WTC11 (cell line): ENCODE measurements around the gene FYN. TPM values are rescaled to one million over a fixed set of nuclear protein-coding genes. Genes with fewer than 3 reads are reported as not detected.

Experiments used
- ATAC-seq: fragments of 200-7000 bp; cut with Tn5 transposase; 2 replicates; pipeline ENCODE4 v1.10.0; 2021; ENCODE audit warnings: mild to moderate bottlenecking, moderate library complexity
- CTCF ChIA-PET: fragments of 300-600 bp; sonication (Branson Sonifier 250); formaldehyde crosslinking; loops from one replicate; lab custom pipeline; 2021; ENCODE audit warnings: antibody characterized with exemption; lab: Charles Lee
- POLR2A ChIA-PET: fragments of 350-600 bp; sonication (Branson Sonifier 250); formaldehyde crosslinking; loops from one replicate; lab custom pipeline; 2021; ENCODE audit warnings: antibody characterized with exemption; lab: Charles Lee
- DNase-seq: peaks from one replicate; pipeline ENCODE4 v3.0.0; 2021; ENCODE audit warnings: low spot score
- H3K27ac Mint-ChIP-seq: 2 replicates; pipeline ENCODE4 v1.8.0; 2021; ENCODE audit warnings: mixed read lengths
- H3K27me3 Mint-ChIP-seq: 2 replicates; pipeline ENCODE4 v1.8.0; 2021; ENCODE audit warnings: low read depth, mild to moderate bottlenecking, moderate library complexity, mixed read lengths
- H3K36me3 Mint-ChIP-seq: 2 replicates; pipeline ENCODE4 v1.8.0; 2021; ENCODE audit warnings: mixed read lengths
- H3K4me1 Mint-ChIP-seq: 2 replicates; pipeline ENCODE4 v1.8.0; 2022; ENCODE audit warnings: mixed read lengths
- H3K4me3 Mint-ChIP-seq: 2 replicates; pipeline ENCODE4 v1.8.0; 2021; ENCODE audit warnings: mild to moderate bottlenecking, moderate library complexity, mixed read lengths
- H3K9me3 Mint-ChIP-seq: 2 replicates; pipeline ENCODE4 v1.8.0; 2021; ENCODE audit warnings: mixed read lengths
- ATF3 ChIP-seq: sonication (generic); formaldehyde crosslinking; conservative IDR thresholded peaks from 2 replicates; pipeline ENCODE4 v1.8.1; 2022; ENCODE audit warnings: mild to moderate bottlenecking, missing genetic modification reagents
- ATF6 ChIP-seq: sonication (generic); formaldehyde crosslinking; IDR thresholded peaks from 2 replicates; pipeline ENCODE4 v1.8.1; 2023; ENCODE audit warnings: mild to moderate bottlenecking, missing genetic modification reagents
- ELF4 ChIP-seq: sonication (generic); formaldehyde crosslinking; IDR thresholded peaks from 2 replicates; pipeline ENCODE4 v1.8.1; 2022; ENCODE audit warnings: low read depth, mild to moderate bottlenecking, moderate library complexity, missing genetic modification reagents
- ETV6 ChIP-seq: sonication (generic); formaldehyde crosslinking; IDR thresholded peaks from 2 replicates; pipeline ENCODE4 v1.8.1; 2022; ENCODE audit warnings: mild to moderate bottlenecking, missing genetic modification reagents
- FOXP4 ChIP-seq: sonication (generic); formaldehyde crosslinking; IDR thresholded peaks from 2 replicates; pipeline ENCODE4 v1.8.0; 2022; ENCODE audit warnings: mild to moderate bottlenecking, missing genetic modification reagents
- GRHL2 ChIP-seq: fragments of 250-450 bp; sonication (Bioruptor Pico); IDR thresholded peaks from 2 replicates; pipeline ENCODE4 v1.8.0; 2022; ENCODE audit warnings: mild to moderate bottlenecking, moderate library complexity; ENCODE audit not compliant: insufficient replicate concordance, severe bottlenecking
- GTF2I ChIP-seq: fragments of 250-450 bp; sonication (Bioruptor Pico); conservative IDR thresholded peaks from 2 replicates; pipeline ENCODE4 v1.4.0; 2021; ENCODE audit warnings: mild to moderate bottlenecking
- HMGXB4 ChIP-seq: sonication (generic); formaldehyde crosslinking; IDR thresholded peaks from 2 replicates; pipeline ENCODE4 v1.8.1; 2023; ENCODE audit warnings: mild to moderate bottlenecking, moderate library complexity, missing genetic modification reagents
- IRF2 ChIP-seq: sonication (generic); formaldehyde crosslinking; IDR thresholded peaks from 2 replicates; pipeline ENCODE4 v1.8.0; 2022; ENCODE audit warnings: low read depth, missing genetic modification reagents, borderline replicate concordance
- JUN ChIP-seq: sonication (generic); formaldehyde crosslinking; IDR thresholded peaks from 2 replicates; pipeline ENCODE4 v1.8.0; 2023; ENCODE audit warnings: mild to moderate bottlenecking, missing genetic modification reagents
- NFYB ChIP-seq: sonication (generic); formaldehyde crosslinking; conservative IDR thresholded peaks from 2 replicates; pipeline ENCODE4 v1.8.0; 2022; ENCODE audit warnings: low read depth, missing genetic modification reagents
- PRRX2 ChIP-seq: fragments of 250-450 bp; sonication (Bioruptor Pico); IDR thresholded peaks from 2 replicates; pipeline ENCODE4 v1.8.0; 2021; ENCODE audit warnings: mild to moderate bottlenecking
- SOX15 ChIP-seq: fragments of 250-450 bp; sonication (Bioruptor Pico); IDR thresholded peaks from 2 replicates; pipeline ENCODE4 v1.9.0; 2021; ENCODE audit warnings: mild to moderate bottlenecking
- TEAD4 ChIP-seq: sonication (generic); formaldehyde crosslinking; IDR thresholded peaks from 2 replicates; pipeline ENCODE4 v1.8.0; 2022; ENCODE audit warnings: mild to moderate bottlenecking, missing genetic modification reagents
- USF2 ChIP-seq: sonication (generic); formaldehyde crosslinking; IDR thresholded peaks from 2 replicates; pipeline ENCODE4 v1.8.1; 2023; ENCODE audit warnings: mild to moderate bottlenecking, missing genetic modification reagents, moderate library complexity
- ZMAT4 ChIP-seq: fragments of 250-450 bp; sonication (Bioruptor Pico); IDR thresholded peaks from 2 replicates; pipeline ENCODE4 v1.9.0; 2021; ENCODE audit warnings: mild to moderate bottlenecking
- ZNF121 ChIP-seq: sonication (generic); formaldehyde crosslinking; IDR thresholded peaks from 2 replicates; pipeline ENCODE4 v1.8.0; 2023; ENCODE audit warnings: missing genetic modification reagents
- ZNF281 ChIP-seq: sonication (generic); formaldehyde crosslinking; IDR thresholded peaks from 2 replicates; pipeline ENCODE4 v1.8.0; 2023; ENCODE audit warnings: mild to moderate bottlenecking, missing genetic modification reagents
- ZNF317 ChIP-seq: sonication (generic); formaldehyde crosslinking; IDR thresholded peaks from 2 replicates; pipeline ENCODE4 v1.8.1; 2023; ENCODE audit warnings: low read depth, mild to moderate bottlenecking, moderate library complexity, missing genetic modification reagents, borderline replicate concordance
- ZNF423 ChIP-seq: fragments of 250-450 bp; sonication (Bioruptor Pico); IDR thresholded peaks from 2 replicates; pipeline ENCODE4 v2.1.2; 2022; ENCODE audit warnings: mild to moderate bottlenecking, moderate library complexity
- total RNA-seq: library from RNA; stranded (reverse); gene quantifications from 3 replicates; pipeline ENCODE4 v1.2.3, GENCODE V29; 2021

Gene FYN
- total RNA-seq, 1 experiment from 2014 or later: 63.9 TPM

GRCh38 chr6:111898452-111898851 lies 25.2 kb upstream of the FYN start (continued):
- TF ChIP-seq ATF6 (CRISPR knock-in tag) (no peak), ZNF121 (CRISPR knock-in tag) (no peak), GTF2I (no peak), USF2 (CRISPR knock-in tag) (no peak), ZNF423 (CRISPR knock-in tag) (no peak), PRRX2 (CRISPR knock-in tag) (no peak), TEAD4 (no peak), FOXP4 (CRISPR knock-in tag) (no peak), JUN (CRISPR knock-in tag) (no peak), ZNF317 (CRISPR knock-in tag) (no peak), ETV6 (CRISPR knock-in tag) (no peak), NFYB (no peak), HMGXB4 (CRISPR knock-in tag) (no peak), ELF4 (CRISPR knock-in tag) (no peak)

GRCh38 chr6:111894951-111895350 lies 21.7 kb upstream of the FYN start:
- Mint-ChIP-seq H3K36me3 (no peaks in the 10 kb centered on the region), H3K4me1 (peaks cover 13% of the 10 kb centered on the region), H3K27ac (no peak overlapping the region), H3K4me3 (no peak overlapping the region), H3K9me3 (no peaks in the 10 kb centered on the region), H3K27me3 (peaks cover 34% of the 10 kb centered on the region)
- ChIA-PET CTCF (no interaction called here), POLR2A (no interaction called here)
- no peak for TF ChIP-seq ATF3
- TF ChIP-seq GRHL2 (CRISPR knock-in tag): no peak
- no peak for TF ChIP-seq ZMAT4
- no peak for TF ChIP-seq SOX15 (CRISPR knock-in tag)
- no peak for TF ChIP-seq IRF2
- TF ChIP-seq ZNF281: no peak
- TF ChIP-seq GTF2I: no peak
- ATAC-seq (no peak), DNase-seq (no peak)
